ENCODE data around the gene IL18R1.

The IL18R1 gene

GRCh38 chr2:102376052-102376591 is 20.5 kb downstream of the IL18R1 start:
- Histone ChIP-seq H3K4me1 (ENCODE audit: control insufficient read depth, insufficient read depth, low read length) (no peaks in the 10 kb centered on the region), H3K9me3 (ENCODE audit: control insufficient read depth, low read length) (no peaks in the 10 kb centered on the region), H3K4me3 (ENCODE audit: low read length) (no peak overlapping the region), H3K36me3 (ENCODE audit: control insufficient read depth, insufficient read depth, low read length) (no peaks in the 10 kb centered on the region), H3K27me3 (ENCODE audit: control insufficient read depth, insufficient read depth, low read length) (no peaks in the 10 kb centered on the region), H3K9ac (ENCODE audit: low read length) (no peak overlapping the region)

DNA sequence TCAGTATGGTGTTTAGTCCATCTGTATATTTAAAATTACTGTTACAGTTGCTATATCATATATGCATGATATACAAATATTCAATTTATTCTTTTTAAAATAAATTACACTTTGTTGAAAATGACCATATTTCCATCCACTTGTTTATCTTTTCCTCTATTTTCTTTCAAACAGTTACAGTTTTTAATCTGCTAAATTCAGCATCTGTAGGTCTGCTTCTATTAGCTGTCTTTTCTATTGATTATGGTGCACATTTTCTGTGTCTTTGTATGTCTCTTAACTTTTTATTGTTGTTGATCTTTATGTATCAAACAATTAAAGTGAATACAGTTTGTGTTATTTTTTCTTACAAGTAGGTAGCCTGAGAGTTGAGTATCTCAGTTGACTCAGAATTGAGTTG is 28.1 kb downstream of the IL18R1 start:
- H3K27me3 ChIP-seq (ENCODE audit: control insufficient read depth, insufficient read depth, low read length): no peaks in the 10 kb centered on the region
- no peaks in the 10 kb centered on the region for H3K36me3 ChIP-seq (ENCODE audit: control insufficient read depth, insufficient read depth, low read length)
- no peak overlapping the region for H3K9ac ChIP-seq (ENCODE audit: low read length)
- H3K4me1 ChIP-seq (ENCODE audit: control insufficient read depth, insufficient read depth, low read length): no peaks in the 10 kb centered on the region
- no peak overlapping the region for H3K4me3 ChIP-seq (ENCODE audit: low read length)
- H3K9me3 ChIP-seq (ENCODE audit: control insufficient read depth, low read length): peaks cover 4% of the 10 kb centered on the region

- H3K9me3 ChIP-seq (ENCODE audit: control insufficient read depth, low read length): peaks cover 4% of the 10 kb centered on the region
- no peaks in the 10 kb centered on the region for H3K36me3 ChIP-seq (ENCODE audit: control insufficient read depth, insufficient read depth, low read length)
- H3K27me3 ChIP-seq (ENCODE audit: control insufficient read depth, insufficient read depth, low read length): no peaks in the 10 kb centered on the region
- H3K4me1 ChIP-seq (ENCODE audit: control insufficient read depth, insufficient read depth, low read length): no peaks in the 10 kb centered on the region
- no peak overlapping the region for H3K9ac ChIP-seq (ENCODE audit: low read length)
- no peak overlapping the region for H3K4me3 ChIP-seq (ENCODE audit: low read length)
Observed at GRCh38 chr2:102385522-102385921, 29.9 kb downstream of the IL18R1 start.

GRCh38 chr2:102386004-102386403 is 30.4 kb downstream of the IL18R1 start:
- H3K27me3 ChIP-seq (ENCODE audit: control insufficient read depth, insufficient read depth, low read length): no peaks in the 10 kb centered on the region
- no peak overlapping the region for H3K4me3 ChIP-seq (ENCODE audit: low read length)
- H3K4me1 ChIP-seq (ENCODE audit: control insufficient read depth, insufficient read depth, low read length): no peaks in the 10 kb centered on the region
- H3K36me3 ChIP-seq (ENCODE audit: control insufficient read depth, insufficient read depth, low read length): no peaks in the 10 kb centered on the region
- peaks cover 4% of the 10 kb centered on the region for H3K9me3 ChIP-seq (ENCODE audit: control insufficient read depth, low read length)
- H3K9ac ChIP-seq (ENCODE audit: low read length): no peak overlapping the region

GRCh38 chr2:102386867-102387541 is 31.4 kb downstream of the IL18R1 start:
- H3K4me3 ChIP-seq (ENCODE audit: low read length): no peak overlapping the region
- peaks cover 4% of the 10 kb centered on the region for H3K9me3 ChIP-seq (ENCODE audit: control insufficient read depth, low read length)
- no peak overlapping the region for H3K9ac ChIP-seq (ENCODE audit: low read length)
- H3K36me3 ChIP-seq (ENCODE audit: control insufficient read depth, insufficient read depth, low read length): no peaks in the 10 kb centered on the region
- no peaks in the 10 kb centered on the region for H3K4me1 ChIP-seq (ENCODE audit: control insufficient read depth, insufficient read depth, low read length)
- no peaks in the 10 kb centered on the region for H3K27me3 ChIP-seq (ENCODE audit: control insufficient read depth, insufficient read depth, low read length)

DNA sequence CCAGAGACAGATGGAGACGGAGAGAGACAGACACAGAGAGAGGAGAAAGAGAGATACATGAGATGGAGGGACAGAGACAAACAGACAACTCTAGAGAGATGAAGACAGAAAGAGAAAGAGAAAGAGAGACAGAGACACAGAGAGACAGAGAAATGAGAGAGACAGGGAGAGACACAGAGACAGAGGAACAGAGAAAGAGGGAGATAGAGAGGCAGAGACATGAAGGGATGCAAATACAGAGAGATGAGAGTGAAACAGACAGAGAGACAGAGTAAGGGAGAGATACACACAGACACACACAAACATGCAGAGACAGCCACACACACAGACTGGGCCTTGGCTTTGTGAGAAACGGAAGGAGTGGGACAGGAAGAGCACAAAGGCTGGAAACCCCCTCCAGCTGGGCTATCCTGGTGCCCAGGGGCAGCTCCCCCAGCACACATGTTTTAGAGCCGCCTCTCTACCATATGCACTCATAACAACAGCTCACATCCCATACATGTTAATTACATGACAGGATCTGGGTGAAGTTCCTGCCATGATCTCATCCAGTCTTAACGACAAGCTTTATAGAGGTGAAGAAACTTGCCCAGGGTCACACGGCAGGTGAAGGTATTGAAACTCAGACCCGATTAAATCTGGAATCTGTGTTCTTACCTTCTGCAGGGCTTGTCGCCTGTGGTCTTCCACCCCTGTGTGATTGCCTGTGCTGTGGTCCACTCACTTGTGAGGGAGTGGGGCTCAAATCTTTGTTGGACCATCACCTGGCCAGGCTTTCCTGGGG is 32.4 kb downstream of the IL18R1 start:
- Histone ChIP-seq H3K36me3 (ENCODE audit: control insufficient read depth, insufficient read depth, low read length) (no peaks in the 10 kb centered on the region), H3K9me3 (ENCODE audit: control insufficient read depth, low read length) (peaks cover 4% of the 10 kb centered on the region), H3K4me3 (ENCODE audit: low read length) (no peak overlapping the region), H3K27me3 (ENCODE audit: control insufficient read depth, insufficient read depth, low read length) (no peaks in the 10 kb centered on the region), H3K4me1 (ENCODE audit: control insufficient read depth, insufficient read depth, low read length) (no peaks in the 10 kb centered on the region), H3K9ac (ENCODE audit: low read length) (no peak overlapping the region)

DNA sequence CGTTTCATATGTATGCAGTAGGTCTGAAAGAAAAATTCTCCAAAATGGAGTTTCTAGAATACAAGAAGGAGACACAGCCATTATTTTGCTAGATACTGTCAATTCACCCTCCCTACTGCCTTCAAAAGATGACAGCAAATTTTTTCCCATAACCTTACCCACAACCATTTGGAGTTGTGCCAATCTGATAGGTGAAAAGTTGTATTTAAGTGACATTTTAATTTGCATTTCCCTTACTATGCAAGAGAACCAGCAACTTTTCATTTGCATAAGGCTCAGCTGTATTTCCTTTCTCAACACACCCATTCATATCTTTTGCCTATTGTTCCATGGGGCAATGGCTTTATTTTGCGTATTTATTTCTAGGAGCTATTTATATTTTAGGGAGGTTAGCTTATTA is 36.0 kb downstream of the IL18R1 start:
- Histone ChIP-seq H3K9ac (ENCODE audit: low read length) (no peak overlapping the region), H3K36me3 (ENCODE audit: control insufficient read depth, insufficient read depth, low read length) (no peaks in the 10 kb centered on the region), H3K9me3 (ENCODE audit: control insufficient read depth, low read length) (no peaks in the 10 kb centered on the region), H3K27me3 (ENCODE audit: control insufficient read depth, insufficient read depth, low read length) (no peaks in the 10 kb centered on the region), H3K4me1 (ENCODE audit: control insufficient read depth, insufficient read depth, low read length) (no peaks in the 10 kb centered on the region), H3K4me3 (ENCODE audit: low read length) (no peak overlapping the region)

GRCh38 chr2:102392096-102392495 is 36.5 kb downstream of the IL18R1 start:
- no peak overlapping the region for H3K4me3 ChIP-seq (ENCODE audit: low read length)
- H3K36me3 ChIP-seq (ENCODE audit: control insufficient read depth, insufficient read depth, low read length): no peaks in the 10 kb centered on the region
- no peaks in the 10 kb centered on the region for H3K9me3 ChIP-seq (ENCODE audit: control insufficient read depth, low read length)
- no peaks in the 10 kb centered on the region for H3K4me1 ChIP-seq (ENCODE audit: control insufficient read depth, insufficient read depth, low read length)
- H3K9ac ChIP-seq (ENCODE audit: low read length): no peak overlapping the region
- no peaks in the 10 kb centered on the region for H3K27me3 ChIP-seq (ENCODE audit: control insufficient read depth, insufficient read depth, low read length)

GRCh38 chr2:102392942-102393341 is 37.3 kb downstream of the IL18R1 start:
- H3K27me3 ChIP-seq (ENCODE audit: control insufficient read depth, insufficient read depth, low read length): no peaks in the 10 kb centered on the region
- no peak overlapping the region for H3K9ac ChIP-seq (ENCODE audit: low read length)
- no peaks in the 10 kb centered on the region for H3K4me1 ChIP-seq (ENCODE audit: control insufficient read depth, insufficient read depth, low read length)
- H3K9me3 ChIP-seq (ENCODE audit: control insufficient read depth, low read length): no peaks in the 10 kb centered on the region
- no peak overlapping the region for H3K4me3 ChIP-seq (ENCODE audit: low read length)
- no peaks in the 10 kb centered on the region for H3K36me3 ChIP-seq (ENCODE audit: control insufficient read depth, insufficient read depth, low read length)

DNA sequence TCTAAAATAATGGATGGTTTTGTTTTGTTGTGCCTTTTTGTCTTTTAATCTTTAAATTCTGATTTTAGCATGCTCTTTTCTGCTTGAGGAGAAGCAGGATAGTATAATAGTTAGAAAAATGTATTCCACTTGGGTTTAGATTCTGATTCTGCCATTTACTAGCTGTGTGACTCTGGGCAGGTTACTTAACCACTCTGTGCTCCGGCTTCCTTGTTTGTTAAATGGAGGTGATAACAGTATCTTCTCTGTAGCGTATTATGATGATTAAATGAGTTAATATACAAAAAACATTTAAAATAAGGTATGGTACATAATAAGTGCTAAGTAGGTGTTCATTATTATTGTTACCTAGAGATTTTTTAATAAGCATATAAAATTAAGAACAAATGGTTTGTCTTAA is 40.4 kb downstream of the IL18R1 start:
- peaks cover 5% of the 10 kb centered on the region for H3K4me1 ChIP-seq (ENCODE audit: control insufficient read depth, insufficient read depth, low read length)
- H3K9me3 ChIP-seq (ENCODE audit: control insufficient read depth, low read length): no peaks in the 10 kb centered on the region

GRCh38 chr2:102397209-102397608 is 41.6 kb downstream of the IL18R1 start:
- H3K9me3 ChIP-seq (ENCODE audit: control insufficient read depth, low read length): no peaks in the 10 kb centered on the region
- peaks cover 5% of the 10 kb centered on the region for H3K4me1 ChIP-seq (ENCODE audit: control insufficient read depth, insufficient read depth, low read length)
- H3K4me3 ChIP-seq (ENCODE audit: low read length): no peak overlapping the region
- no peak overlapping the region for H3K9ac ChIP-seq (ENCODE audit: low read length)
- H3K36me3 ChIP-seq (ENCODE audit: control insufficient read depth, insufficient read depth, low read length): no peaks in the 10 kb centered on the region
- H3K27me3 ChIP-seq (ENCODE audit: control insufficient read depth, insufficient read depth, low read length): no peaks in the 10 kb centered on the region

More for the DNA sequence above, 40.4 kb downstream of the IL18R1 start:
- H3K27me3 ChIP-seq (ENCODE audit: control insufficient read depth, insufficient read depth, low read length): no peaks in the 10 kb centered on the region
- no peak overlapping the region for H3K9ac ChIP-seq (ENCODE audit: low read length)
- H3K4me3 ChIP-seq (ENCODE audit: low read length): no peak overlapping the region
- H3K36me3 ChIP-seq (ENCODE audit: control insufficient read depth, insufficient read depth, low read length): no peaks in the 10 kb centered on the region

DNA sequence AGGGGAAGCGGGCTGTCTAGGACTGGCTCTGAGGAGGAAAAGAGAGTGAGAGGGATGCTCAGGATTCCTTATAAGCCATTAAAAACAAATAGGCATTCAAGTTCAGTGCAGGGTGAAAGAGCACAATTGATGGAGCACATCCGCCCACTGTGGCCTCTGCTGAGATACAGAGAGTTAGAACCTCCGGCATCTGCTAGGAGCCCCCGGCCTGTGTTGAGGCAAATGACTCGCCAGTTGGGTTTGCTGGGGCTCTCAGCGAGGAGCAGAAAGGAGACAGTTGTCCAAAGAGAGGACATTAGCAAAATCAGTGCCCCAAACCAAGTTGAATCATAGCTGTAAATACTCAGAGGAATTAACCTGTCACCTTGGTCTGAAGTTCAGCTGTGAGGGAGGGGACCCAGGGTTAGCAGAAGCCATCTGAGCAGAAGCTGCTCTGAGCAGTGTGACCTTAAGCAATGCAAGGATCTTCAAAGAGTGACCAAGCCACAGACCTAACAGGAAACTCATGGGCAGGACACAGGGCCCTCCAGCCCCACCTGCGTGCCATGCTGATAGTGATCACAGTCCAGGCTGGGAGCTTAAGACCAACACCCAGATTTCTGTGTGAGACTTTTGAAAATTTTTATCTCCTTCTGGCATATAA is 44.0 kb downstream of the IL18R1 start:
- H3K9ac ChIP-seq (ENCODE audit: low read length): no peak overlapping the region
- H3K27me3 ChIP-seq (ENCODE audit: control insufficient read depth, insufficient read depth, low read length): no peaks in the 10 kb centered on the region
- H3K36me3 ChIP-seq (ENCODE audit: control insufficient read depth, insufficient read depth, low read length): no peaks in the 10 kb centered on the region
- no peak overlapping the region for H3K4me3 ChIP-seq (ENCODE audit: low read length)
- no peaks in the 10 kb centered on the region for H3K9me3 ChIP-seq (ENCODE audit: control insufficient read depth, low read length)
- H3K4me1 ChIP-seq (ENCODE audit: control insufficient read depth, insufficient read depth, low read length): peaks cover 5% of the 10 kb centered on the region

Data from mucosa of stomach (tissue), 1 donor.